C4-2B (cell line): ENCODE data around the gene BTBD9.

Experiments
- CTCF ChIP-seq: fragments of 450-650 bp; conservative IDR thresholded peaks from 2 replicates; pipeline ENCODE4 v1.5.1; 2017; ENCODE audit warnings: mild to moderate bottlenecking
- ZFX ChIP-seq: fragments of 450-650 bp; IDR thresholded peaks from 2 replicates; pipeline ENCODE4 v1.6.1; 2017

GRCh38 chr6:38625217-38625616 lies 14.5 kb downstream of the BTBD9 start:
- no peak for TF ChIP-seq CTCF
- no peak for TF ChIP-seq ZFX
